Left ventricle myocardium inferior (tissue), 1 donor: ENCODE measurements around the gene TRIM45. TPM values are rescaled to one million over a fixed set of nuclear protein-coding genes. Genes with fewer than 3 reads are reported as not detected.

ENCODE experiments used
- DNase-seq: peaks from one replicate; pipeline ENCODE4 v3.0.0-alpha.2; 2020
- H3K27ac ChIP-seq: fragments of 200-600 bp; replicated peaks from 2 replicates; pipeline ENCODE4 v1.8.0; 2021
- H3K27me3 ChIP-seq: fragments of 200-600 bp; 2 replicates; pipeline ENCODE4 v1.8.0; 2021; ENCODE audit warnings: low read depth
- H3K36me3 ChIP-seq: fragments of 200-600 bp; 2 replicates; pipeline ENCODE4 v1.8.0; 2021
- H3K4me1 ChIP-seq: fragments of 200-600 bp; 2 replicates; pipeline ENCODE4 v1.8.0; 2021
- H3K4me3 ChIP-seq: fragments of 200-600 bp; 2 replicates; pipeline ENCODE4 v1.8.0; 2021; ENCODE audit warnings: mild to moderate bottlenecking, moderate library complexity
- H3K9me3 ChIP-seq: fragments of 200-600 bp; replicated peaks from 2 replicates; pipeline ENCODE4 v1.8.0; 2021
- CTCF ChIP-seq: fragments of 200-600 bp; IDR thresholded peaks from 2 replicates; pipeline ENCODE4 v1.8.0; 2021; ENCODE audit warnings: antibody characterized with exemption, mild to moderate bottlenecking, borderline replicate concordance
- intact Hi-C: fragments of 100-400 bp; cut with micrococcal nuclease; formaldehyde crosslinking; loops from one replicate; pipeline ENCODE4 v1.11.0; 2022
- total RNA-seq: library from RNA; stranded (reverse); fragmentation: NEBNext Ultra II Directional; extraction: Animal tissue kit (Norgen Biotek cat#: 25700); gene quantifications from one replicate; pipeline ENCODE4 v1.2.1, GENCODE V29; 2021
- donor health status: DM: no; HTN: yes; CAD: no; lungs with severe emphysema.

The TRIM45 gene
- total RNA-seq, 1 donor from 2014 or later: 13.0 TPM

- Histone ChIP-seq H3K9me3 (no peaks in the 10 kb centered on the region), H3K36me3 (no peaks in the 10 kb centered on the region), H3K27me3 (no peaks in the 10 kb centered on the region), H3K27ac (peak overlapping the region; percentile 74), H3K4me3 (peak overlapping the region; percentile 50), H3K4me1 (peaks cover 15% of the 10 kb centered on the region)
- no peak for DNase-seq
- intact Hi-C loops: loop anchor here (5.0 kb wide), 1 partner anchor 56 kb away; no protein-coding TSS in a partner anchor
- peak; percentile 61 for TF ChIP-seq CTCF
These were observed 7.0 kb upstream of the TRIM45 start for GRCh38 chr1:117128323-117129079.

GRCh38 chr1:117127795-117128194 is 6.2 kb upstream of the TRIM45 start:
- Histone ChIP-seq H3K36me3 (no peaks in the 10 kb centered on the region), H3K4me1 (peaks cover 15% of the 10 kb centered on the region), H3K4me3 (no peak overlapping the region), H3K27me3 (no peaks in the 10 kb centered on the region), H3K27ac (peak overlapping the region; percentile 74), H3K9me3 (no peaks in the 10 kb centered on the region)
- intact Hi-C loops: loop anchor here (5.0 kb wide), 1 partner anchor 55 kb away; no protein-coding TSS in a partner anchor
- DNase-seq: no peak
- TF ChIP-seq CTCF: no peak

GRCh38 chr1:117124661-117125060 is 3.1 kb upstream of the TRIM45 start:
- H3K4me3 ChIP-seq: no peak overlapping the region
- no peak overlapping the region for H3K27ac ChIP-seq
- DNase-seq: no peak
- no peaks in the 10 kb centered on the region for H3K27me3 ChIP-seq
- no peaks in the 10 kb centered on the region for H3K36me3 ChIP-seq
- intact Hi-C loops: loop anchor here (5.0 kb wide), 1 partner anchor 52 kb away; no protein-coding TSS in a partner anchor
- TF ChIP-seq CTCF: no peak
- H3K9me3 ChIP-seq: no peaks in the 10 kb centered on the region
- H3K4me1 ChIP-seq: peaks cover 35% of the 10 kb centered on the region

- no peak for TF ChIP-seq CTCF
These were observed 1.7 kb upstream of the TRIM45 start for GRCh38 chr1:117123274-117123673.

DNA sequence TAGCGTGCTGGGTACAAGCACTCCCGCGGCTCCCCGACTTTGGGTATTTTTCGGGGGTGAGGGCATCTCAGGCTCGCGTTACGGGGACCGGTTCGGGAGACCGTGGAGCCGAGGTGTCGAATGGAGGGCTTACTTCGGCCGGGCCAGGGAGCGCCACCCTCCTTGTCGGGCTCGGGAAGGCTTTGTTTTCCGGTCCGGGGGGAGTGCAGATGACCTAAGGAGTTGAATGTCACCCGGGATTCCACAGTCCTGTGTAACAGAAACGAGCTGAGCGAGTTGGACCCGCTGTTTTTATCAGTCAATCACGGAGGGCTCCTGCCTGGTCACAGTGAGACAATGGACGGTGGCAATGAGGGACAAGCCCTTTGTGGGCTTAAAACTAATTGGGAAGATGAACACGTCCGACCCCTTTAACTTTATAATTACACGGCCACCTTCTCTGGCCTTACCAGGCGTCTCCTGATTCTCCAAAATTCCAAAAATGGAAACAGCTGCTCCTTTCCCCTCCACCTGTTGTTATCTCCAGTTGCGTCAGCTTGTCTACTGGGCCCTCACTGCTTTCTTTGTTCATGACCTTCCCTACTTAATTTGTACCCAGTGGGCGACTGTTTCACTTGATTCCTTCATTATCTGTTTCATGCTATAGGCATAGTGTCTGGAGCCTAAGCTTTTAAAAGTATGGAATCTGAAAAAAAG is 929 bp upstream of the TRIM45 start:
- Histone ChIP-seq H3K4me3 (peak overlapping the region; percentile 80), H3K27ac (peak overlapping the region; percentile 95), H3K4me1 (peaks cover 43% of the 10 kb centered on the region), H3K9me3 (no peaks in the 10 kb centered on the region), H3K36me3 (peaks cover 5% of the 10 kb centered on the region), H3K27me3 (no peaks in the 10 kb centered on the region)
- TF ChIP-seq CTCF: no peak
- DNase-seq: no peak
- intact Hi-C loops: no loop called here

More at GRCh38 chr1:117123274-117123673, 1.7 kb upstream of the TRIM45 start:
- H3K36me3 ChIP-seq: no peaks in the 10 kb centered on the region
- no peak overlapping the region for H3K27ac ChIP-seq
- H3K27me3 ChIP-seq: no peaks in the 10 kb centered on the region
- DNase-seq: no peak
- no peaks in the 10 kb centered on the region for H3K9me3 ChIP-seq
- no peak overlapping the region for H3K4me3 ChIP-seq
- peaks cover 41% of the 10 kb centered on the region for H3K4me1 ChIP-seq
- intact Hi-C loops: no loop called here
